ENCODE data around the gene CPSF3.
A peak's percentile ranks its signal among the peaks of the same experiment; 100 is the strongest.

CPSF3 gene

GRCh38 chr2:9443526-9443925 is 20.1 kb downstream of the CPSF3 start:
- in situ Hi-C loops (cut with HindIII; ENCODE audit: low pct_ligation_motif_present, low pct_unique_long_range_greater_than_20kb, low sequenced_read_pairs): no loop called here
- no peak for DNase-seq

GRCh38 chr2:9445089-9445488 is 21.6 kb downstream of the CPSF3 start:
- no peak for DNase-seq

GRCh38 chr2:9451231-9451630 is 27.8 kb downstream of the CPSF3 start:
- in situ Hi-C loops (cut with HindIII; ENCODE audit: low pct_ligation_motif_present, low pct_unique_long_range_greater_than_20kb, low sequenced_read_pairs): no loop called here
- DNase-seq: no peak

More at GRCh38 chr2:9445089-9445488, 21.6 kb downstream of the CPSF3 start:
- in situ Hi-C loops (cut with HindIII; ENCODE audit: low pct_ligation_motif_present, low pct_unique_long_range_greater_than_20kb, low sequenced_read_pairs): no loop called here

- no peak for DNase-seq
- in situ Hi-C loops (cut with HindIII; ENCODE audit: low pct_ligation_motif_present, low pct_unique_long_range_greater_than_20kb, low sequenced_read_pairs): no loop called here
These were observed 37.1 kb downstream of the CPSF3 start for GRCh38 chr2:9460441-9461017.

DNA sequence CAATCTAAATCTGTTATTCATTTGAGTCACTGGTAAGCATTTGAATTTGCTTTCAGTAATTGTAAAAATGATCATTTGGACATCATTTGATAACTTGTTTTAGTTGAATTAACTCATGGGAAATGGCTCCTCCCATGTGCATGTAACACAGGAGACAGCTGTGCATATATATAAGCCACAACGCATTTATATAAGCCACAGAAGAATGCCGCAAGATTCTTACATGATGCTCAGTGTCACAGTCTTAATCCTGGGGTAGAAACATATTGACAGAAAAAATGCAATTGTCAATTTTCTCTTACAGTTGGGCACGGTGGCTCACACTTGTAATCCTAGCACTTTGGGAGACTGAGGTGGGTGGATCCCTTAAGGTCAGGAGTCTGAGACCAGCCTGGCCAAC is 37.6 kb downstream of the CPSF3 start:
- no peak for DNase-seq
- in situ Hi-C loops (cut with HindIII; ENCODE audit: low pct_ligation_motif_present, low pct_unique_long_range_greater_than_20kb, low sequenced_read_pairs): no loop called here

DNA sequence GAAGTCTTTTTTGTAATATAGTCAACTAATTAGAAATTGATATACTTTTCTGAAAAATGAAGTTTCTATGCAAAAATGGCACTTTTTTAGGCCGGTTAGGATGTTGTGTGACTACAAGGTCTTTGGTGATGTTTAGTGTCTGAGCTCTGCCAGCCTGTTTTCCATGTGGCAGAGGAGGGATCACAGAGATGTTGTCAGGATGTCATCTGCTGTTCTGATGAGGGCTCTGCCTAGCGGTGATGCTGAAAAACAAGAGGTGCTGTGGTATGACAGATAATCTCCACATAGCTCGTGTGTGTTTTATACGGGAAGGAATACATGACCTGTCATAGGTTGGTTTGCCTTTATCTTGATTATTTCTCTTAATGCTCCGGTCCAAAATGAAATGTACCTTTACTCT is 38.9 kb downstream of the CPSF3 start:
- DNase-seq: no peak
- in situ Hi-C loops (cut with HindIII; ENCODE audit: low pct_ligation_motif_present, low pct_unique_long_range_greater_than_20kb, low sequenced_read_pairs): no loop called here

- in situ Hi-C loops (cut with HindIII; ENCODE audit: low pct_ligation_motif_present, low pct_unique_long_range_greater_than_20kb, low sequenced_read_pairs): no loop called here
- DNase-seq: no peak
These were observed 39.6 kb downstream of the CPSF3 start for GRCh38 chr2:9462886-9463697.

DNA sequence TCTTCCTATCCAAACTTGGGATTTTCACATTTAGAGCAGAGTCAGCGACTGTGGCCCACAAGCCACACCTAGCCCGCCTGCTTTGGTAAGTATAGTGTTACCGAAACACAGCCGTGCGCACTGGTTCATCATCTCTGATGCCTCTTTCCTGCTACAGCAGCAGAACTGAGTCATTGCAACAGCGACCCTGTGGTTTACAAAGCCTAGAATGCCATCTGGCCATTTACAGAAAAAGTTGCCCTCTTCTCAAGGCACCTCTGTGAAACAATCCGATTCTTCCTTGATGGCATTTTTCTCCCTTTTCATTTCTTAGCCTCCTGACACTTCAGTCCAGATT is 40.2 kb downstream of the CPSF3 start:
- DNase-seq: no peak
- in situ Hi-C loops (cut with HindIII; ENCODE audit: low pct_ligation_motif_present, low pct_unique_long_range_greater_than_20kb, low sequenced_read_pairs): no loop called here

GRCh38 chr2:9465170-9465569 is 41.7 kb downstream of the CPSF3 start:
- in situ Hi-C loops (cut with HindIII; ENCODE audit: low pct_ligation_motif_present, low pct_unique_long_range_greater_than_20kb, low sequenced_read_pairs): no loop called here
- no peak for DNase-seq

DNA sequence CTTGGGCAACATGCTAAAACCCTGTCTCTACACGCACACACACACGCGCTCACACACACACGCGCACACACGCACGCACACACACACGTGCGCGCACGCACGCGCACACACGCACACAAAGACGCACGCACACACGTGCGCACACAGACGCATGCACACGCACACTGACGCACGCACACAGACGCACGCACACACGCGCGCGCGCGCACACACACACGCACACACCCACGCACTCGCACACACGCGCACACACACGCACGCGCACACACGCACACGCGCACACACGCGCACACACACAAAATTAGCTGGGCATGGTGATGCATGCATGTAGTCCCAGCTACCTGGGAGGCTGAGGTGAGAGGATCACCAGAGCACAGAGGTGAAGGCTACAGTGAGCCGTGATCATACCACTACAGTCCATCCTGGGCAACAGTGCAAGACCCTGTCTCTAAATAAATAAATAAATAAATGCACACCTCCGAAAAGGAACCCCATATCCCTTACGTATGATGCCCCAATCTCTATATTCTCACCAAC is 42.8 kb downstream of the CPSF3 start:
- in situ Hi-C loops (cut with HindIII; ENCODE audit: low pct_ligation_motif_present, low pct_unique_long_range_greater_than_20kb, low sequenced_read_pairs): no loop called here
- DNase-seq: no peak

DNA sequence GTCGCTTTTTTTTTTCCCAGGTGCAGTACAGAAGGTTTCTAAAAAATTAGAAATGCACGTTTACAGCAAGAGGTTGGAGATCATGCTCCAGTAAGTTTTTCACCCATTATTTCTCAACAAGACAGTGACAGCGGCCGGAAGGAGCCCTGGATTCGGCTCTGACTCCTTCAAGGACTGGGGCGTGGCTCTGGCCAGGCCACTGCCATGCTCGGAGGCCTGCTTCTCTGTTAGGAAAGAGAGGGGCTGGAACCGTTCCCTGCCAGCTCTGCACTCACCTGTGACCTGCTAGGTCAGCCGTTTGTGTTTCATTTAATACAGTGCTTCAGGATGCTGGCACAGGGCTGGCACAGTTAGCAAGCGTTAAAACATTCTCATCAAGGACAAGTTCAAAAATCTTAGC is 44.2 kb downstream of the CPSF3 start:
- in situ Hi-C loops (cut with HindIII; ENCODE audit: low pct_ligation_motif_present, low pct_unique_long_range_greater_than_20kb, low sequenced_read_pairs): no loop called here
- no peak for DNase-seq

GRCh38 chr2:9471206-9471605 is 47.8 kb downstream of the CPSF3 start:
- no peak for DNase-seq
- in situ Hi-C loops (cut with HindIII; ENCODE audit: low pct_ligation_motif_present, low pct_unique_long_range_greater_than_20kb, low sequenced_read_pairs): no loop called here

GRCh38 chr2:9472511-9472910 is 49.1 kb downstream of the CPSF3 start:
- no peak for DNase-seq
- in situ Hi-C loops (cut with HindIII; ENCODE audit: low pct_ligation_motif_present, low pct_unique_long_range_greater_than_20kb, low sequenced_read_pairs): no loop called here

DNA sequence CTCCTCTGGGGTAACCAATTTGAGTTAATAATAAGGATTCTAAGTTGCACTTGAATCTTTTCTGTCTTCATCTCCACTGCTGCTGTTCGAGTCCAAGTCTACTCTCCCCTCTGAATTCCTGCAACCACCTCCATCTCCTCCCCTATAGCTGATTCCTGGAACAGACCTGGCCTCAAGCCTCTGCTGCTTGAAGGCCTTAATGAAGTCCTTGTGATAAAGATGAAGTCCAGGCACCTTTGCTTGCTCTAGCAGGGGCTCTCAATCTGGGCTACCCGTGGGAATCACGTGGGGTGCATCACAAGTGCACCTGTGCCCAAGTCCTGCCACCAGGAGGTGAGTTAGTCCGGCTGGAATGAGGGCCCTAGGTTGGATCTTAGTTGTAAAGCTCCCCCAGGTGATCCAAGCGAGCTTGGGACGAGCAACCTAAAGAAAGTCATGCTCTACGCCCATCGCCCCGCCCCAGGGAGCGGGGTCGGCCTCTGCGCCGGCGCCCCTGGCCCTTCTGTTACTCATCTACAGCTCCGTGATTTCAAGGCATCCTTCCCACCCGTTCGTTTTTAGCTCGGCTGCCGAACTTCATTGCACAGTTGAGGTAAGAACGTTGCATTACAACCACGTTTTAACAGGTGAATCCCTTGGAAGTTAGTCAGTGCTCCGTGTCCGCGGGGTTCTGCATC is 50.0 kb downstream of the CPSF3 start:
- peak; percentile 32 for DNase-seq
- in situ Hi-C loops (cut with HindIII; ENCODE audit: low pct_ligation_motif_present, low pct_unique_long_range_greater_than_20kb, low sequenced_read_pairs): no loop called here

DNA sequence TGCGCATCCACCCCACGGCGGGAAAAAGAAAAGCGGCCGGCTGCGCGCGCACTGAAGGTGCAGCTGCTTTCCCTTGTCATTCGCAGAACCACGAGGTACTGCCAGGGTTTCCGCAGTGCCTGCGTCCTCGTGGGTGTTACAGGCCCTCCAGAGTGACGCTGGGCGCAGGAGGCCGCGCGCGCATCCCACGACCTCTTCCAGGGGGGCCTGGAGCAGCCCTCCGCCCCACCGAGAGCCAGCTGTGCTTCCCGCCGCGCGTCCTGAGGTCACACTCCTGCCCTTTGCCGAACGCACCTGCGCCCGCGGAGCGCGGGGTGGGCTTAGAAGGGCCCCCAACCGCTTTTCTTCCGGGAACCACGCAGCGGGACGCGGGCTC is 50.5 kb downstream of the CPSF3 start:
- DNase-seq: peak; percentile 46
- in situ Hi-C loops (cut with HindIII; ENCODE audit: low pct_ligation_motif_present, low pct_unique_long_range_greater_than_20kb, low sequenced_read_pairs): no loop called here

GRCh38 chr2:9474361-9475057 is 51.1 kb downstream of the CPSF3 start, which contains the start of gene IAH1:
Gene IAH1 (plus strand): TSS chr2:9474551. CDS start chr2:9474567, 16 bp downstream.
- in situ Hi-C loops (cut with HindIII; ENCODE audit: low pct_ligation_motif_present, low pct_unique_long_range_greater_than_20kb, low sequenced_read_pairs): no loop called here
- peak; percentile 52 for DNase-seq

- DNase-seq: no peak
- in situ Hi-C loops (cut with HindIII; ENCODE audit: low pct_ligation_motif_present, low pct_unique_long_range_greater_than_20kb, low sequenced_read_pairs): no loop called here
These were observed 54.5 kb downstream of the CPSF3 start for GRCh38 chr2:9477914-9478313.

DNA sequence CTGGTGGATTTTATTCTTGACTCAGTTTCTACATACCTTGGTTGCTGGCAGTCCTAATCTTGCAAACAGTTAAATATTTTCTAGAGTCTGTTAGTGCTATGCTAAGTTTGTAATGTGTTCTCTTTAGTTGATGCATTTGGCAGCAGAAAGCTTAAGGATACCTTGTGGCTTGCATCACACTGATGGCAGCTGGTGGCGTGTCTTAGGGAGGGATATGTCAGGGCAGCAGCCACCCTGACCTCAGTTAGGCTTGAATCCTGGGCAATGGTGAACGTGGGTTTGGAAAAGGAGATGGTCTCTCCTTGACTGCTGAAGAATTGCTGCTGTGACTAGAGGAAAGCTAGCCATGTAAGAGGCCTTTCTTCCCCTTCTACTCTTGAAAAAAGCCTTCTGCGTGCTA is 55.1 kb downstream of the CPSF3 start:
- in situ Hi-C loops (cut with HindIII; ENCODE audit: low pct_ligation_motif_present, low pct_unique_long_range_greater_than_20kb, low sequenced_read_pairs): no loop called here
- no peak for DNase-seq

- in situ Hi-C loops (cut with HindIII; ENCODE audit: low pct_ligation_motif_present, low pct_unique_long_range_greater_than_20kb, low sequenced_read_pairs): no loop called here
These were observed 56.7 kb downstream of the CPSF3 start for GRCh38 chr2:9480157-9480556.

More at GRCh38 chr2:9480157-9480556, 56.7 kb downstream of the CPSF3 start:
- DNase-seq: no peak

Data from ACHN (cell line).